ENCODE results near the gene KLF13.

- TF ChIP-seq CTCF (conservative IDR thresholded peaks at IDR 0.05; ENCODE audit: low read depth, low read length) (no peak), EZH2 (IDR thresholded peaks at IDR 0.05; ENCODE audit: borderline replicate concordance, low read depth, low read length, poor library complexity, severe bottlenecking) (no peak)
Observed at GRCh38 chr15:31320022-31320421, 6.6 kb upstream of the KLF13 start.
